HepG2 (cell line): ENCODE measurements around the gene COBLL1. TPM values are rescaled to one million over a fixed set of nuclear protein-coding genes. Genes with fewer than 3 reads are reported as not detected.
A peak's percentile ranks its signal among the peaks of the same experiment; 100 is the strongest.

Source experiments
- CBX2 ChIP-seq, 2 experiments: fragments of 200-600 bp in 1 of 2; sonication (generic); formaldehyde crosslinking in 1 of 2; IDR thresholded peaks; 2 replicates each; pipeline versions ENCODE4 v1.7.0 to v1.8.1; 2018 to 2022; ENCODE audit warnings: low read depth in 2 of 2, low read length in 1 of 2, mild to moderate bottlenecking in 1 of 2, missing genetic modification reagents in 1 of 2
- DR1 ChIP-seq: sonication (generic); formaldehyde crosslinking; IDR thresholded peaks from 2 replicates; pipeline ENCODE4 v1.8.0; 2021; ENCODE audit warnings: mild to moderate bottlenecking, missing genetic modification reagents, inconsistent platforms
- PHF5A ChIP-seq: IDR thresholded peaks from one replicate; pipeline ENCODE4 v1.6.1; 2018; ENCODE audit warnings: low read depth, missing genetic modification reagents; ENCODE audit not compliant: unreplicated experiment
- PRPF4 ChIP-seq: fragments of 200-400 bp; formaldehyde crosslinking; IDR thresholded peaks from 2 replicates; pipeline ENCODE4 v1.6.1; 2016; ENCODE audit warnings: low read length, low read depth; ENCODE audit not compliant: poor library complexity, severe bottlenecking
- RFX5 ChIP-seq: IDR thresholded peaks from 2 replicates; pipeline ENCODE4 v1.6.1; 2011; ENCODE audit warnings: low read depth, low read length, improper control_type of control experiment
- STAG1 ChIP-seq: sonication (generic); formaldehyde crosslinking; IDR thresholded peaks from 2 replicates; pipeline ENCODE4 v1.4.0; 2020; ENCODE audit warnings: missing genetic modification reagents
- SUZ12 ChIP-seq: fragments of 150-350 bp; IDR thresholded peaks from 2 replicates; pipeline ENCODE4 v1.6.1; 2014; ENCODE audit warnings: low read depth, low read length
- U2AF2 ChIP-seq: fragments of 200-400 bp; formaldehyde crosslinking; IDR thresholded peaks from 2 replicates; pipeline ENCODE4 v1.6.1; 2017; ENCODE audit warnings: low read depth, mild to moderate bottlenecking, low read length
- ZFP90 ChIP-seq: sonication (generic); formaldehyde crosslinking; IDR thresholded peaks from 2 replicates; pipeline ENCODE4 v1.8.0; 2022; ENCODE audit warnings: missing genetic modification reagents, mild to moderate bottlenecking, inconsistent platforms, borderline replicate concordance
- ZNF205 ChIP-seq: IDR thresholded peaks from 2 replicates; pipeline ENCODE4 v1.6.1; 2018; ENCODE audit warnings: missing biosample characterization, missing genetic modification reagents
- ZNF432 ChIP-seq: sonication (generic); formaldehyde crosslinking; IDR thresholded peaks from 2 replicates; pipeline ENCODE4 v1.5.0; 2020; ENCODE audit warnings: missing genetic modification reagents, mild to moderate bottlenecking, borderline replicate concordance
- ZNF558 ChIP-seq: sonication (generic); formaldehyde crosslinking; IDR thresholded peaks from 2 replicates; pipeline ENCODE4 v1.9.0; 2022; ENCODE audit warnings: mild to moderate bottlenecking, missing genetic modification reagents, borderline replicate concordance
- ZNF605 ChIP-seq: sonication (generic); formaldehyde crosslinking; IDR thresholded peaks from 2 replicates; pipeline ENCODE4 v1.8.0; 2022; ENCODE audit warnings: mild to moderate bottlenecking, missing genetic modification reagents
- ZNF674 ChIP-seq: sonication (generic); formaldehyde crosslinking; IDR thresholded peaks from 2 replicates; pipeline ENCODE4 v1.5.0; 2020; ENCODE audit warnings: low read depth, mild to moderate bottlenecking, missing genetic modification reagents
- ZNF703 ChIP-seq: sonication (generic); formaldehyde crosslinking; IDR thresholded peaks from 2 replicates; pipeline ENCODE4 v1.5.1; 2020; ENCODE audit warnings: missing genetic modification reagents, mild to moderate bottlenecking, moderate library complexity, borderline replicate concordance
- ZNF878 ChIP-seq: sonication (generic); formaldehyde crosslinking; IDR thresholded peaks from 2 replicates; pipeline ENCODE4 v1.8.1; 2023; ENCODE audit warnings: mild to moderate bottlenecking, missing genetic modification reagents, moderate library complexity
- ZNF879 ChIP-seq: sonication (generic); formaldehyde crosslinking; IDR thresholded peaks from 2 replicates; pipeline ENCODE4 v1.8.1; 2023; ENCODE audit warnings: missing genetic modification reagents
- polyA plus RNA-seq, 8 experiments: library from polyadenylated mRNA; depleted of rRNA in 3 of 8; stranded (reverse) in 7 of 8; unstranded in 1 of 8; fragments of >200 nt; fragmentation: Illumina TruSeq in 4 of 8; extraction: Trizol in 4 of 8; gene quantifications; 2 replicates each; pipeline versions ENCODE4 v1.2.1 to v1.2.3, GENCODE V29; 2011 to 2016; ENCODE audit warnings: low read depth in 4 of 8, missing spikeins in 1 of 8, mixed read lengths in 1 of 8; ENCODE audit not compliant: insufficient read depth in 1 of 8
- total RNA-seq, 5 experiments: library from RNA; depleted of rRNA; stranded (reverse); fragments of >200 nt; fragmentation: Illumina TruSeq; extraction: Trizol; gene quantifications; 2 replicates each; pipeline ENCODE4 v1.2.3, GENCODE V29; 2016; ENCODE audit warnings: low read depth in 1 of 5
- TF ChIP-seq, protein P1 (sequence below): sonication (generic); formaldehyde crosslinking; IDR thresholded peaks from one replicate; pipeline ENCODE4 v1.5.1; 2020; ENCODE audit warnings: mild to moderate bottlenecking, missing genetic modification reagents; ENCODE audit errors: not compliant biosample characterization
- TF ChIP-seq, protein P2 (sequence below), 2 experiments: IDR thresholded peaks; 2 replicates each; pipeline ENCODE4 v1.6.1; 2011 to 2012; ENCODE audit warnings: low read length in 2 of 2, borderline replicate concordance in 1 of 2, low read depth in 1 of 2, mild to moderate bottlenecking in 1 of 2, moderate library complexity in 1 of 2

The COBLL1 gene
- total and polyA plus RNA-seq, 2 of the 13 experiments (the other 11 are each of a cell fraction or from before 2014, with no cell fraction given): 32.6 to 86.8 TPM

DNA sequence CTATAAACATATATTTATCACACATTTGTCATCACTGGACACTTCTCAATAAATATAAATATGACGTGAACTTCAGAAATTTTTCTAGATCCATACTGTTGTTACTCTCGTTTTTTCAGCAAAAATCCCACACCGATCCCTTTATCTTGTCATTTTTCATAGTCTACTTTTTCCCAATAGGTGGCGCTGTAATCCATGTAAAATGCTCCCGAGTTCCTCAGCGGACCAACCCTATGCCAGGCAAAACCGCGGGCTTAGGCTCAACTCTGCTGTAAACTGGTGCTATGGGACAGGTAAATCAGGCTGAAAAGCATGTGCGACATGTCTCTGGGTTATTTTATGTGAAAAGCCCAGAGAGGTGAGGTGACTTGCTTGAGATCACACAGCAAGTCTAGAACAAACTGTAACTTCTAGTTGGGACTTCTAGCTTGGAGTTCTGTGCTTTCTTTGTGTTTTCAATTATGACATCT lies 104.0 kb downstream of the COBLL1 start (continued):
- TF ChIP-seq ZFP90 (no peak), CBX2 (IDR thresholded peaks at IDR 0.05; ENCODE audit: low read depth, low read length) (no peak), CBX2 (CRISPR knock-in tag; IDR thresholded peaks at IDR 0.05; ENCODE audit: low read depth) (no peak), RFX5 (no peak), ZNF432 (CRISPR knock-in tag) (no peak), ZNF205 (0 out of 2 replicates have a peak, but pooled peaks have one; percentile 34), ZNF878 (CRISPR knock-in tag) (no peak), STAG1 (peak; percentile 94), ZNF605 (no peak), ZNF703 (CRISPR knock-in tag) (no peak), PHF5A (CRISPR knock-in tag) (peak; percentile 73), ZNF879 (CRISPR knock-in tag) (no peak), DR1 (CRISPR knock-in tag) (no peak), PRPF4 (no peak), ZNF558 (no peak), U2AF2 (no peak), ZNF674 (CRISPR knock-in tag) (no peak), SUZ12 (no peak)
- TF ChIP-seq, protein P1, sequence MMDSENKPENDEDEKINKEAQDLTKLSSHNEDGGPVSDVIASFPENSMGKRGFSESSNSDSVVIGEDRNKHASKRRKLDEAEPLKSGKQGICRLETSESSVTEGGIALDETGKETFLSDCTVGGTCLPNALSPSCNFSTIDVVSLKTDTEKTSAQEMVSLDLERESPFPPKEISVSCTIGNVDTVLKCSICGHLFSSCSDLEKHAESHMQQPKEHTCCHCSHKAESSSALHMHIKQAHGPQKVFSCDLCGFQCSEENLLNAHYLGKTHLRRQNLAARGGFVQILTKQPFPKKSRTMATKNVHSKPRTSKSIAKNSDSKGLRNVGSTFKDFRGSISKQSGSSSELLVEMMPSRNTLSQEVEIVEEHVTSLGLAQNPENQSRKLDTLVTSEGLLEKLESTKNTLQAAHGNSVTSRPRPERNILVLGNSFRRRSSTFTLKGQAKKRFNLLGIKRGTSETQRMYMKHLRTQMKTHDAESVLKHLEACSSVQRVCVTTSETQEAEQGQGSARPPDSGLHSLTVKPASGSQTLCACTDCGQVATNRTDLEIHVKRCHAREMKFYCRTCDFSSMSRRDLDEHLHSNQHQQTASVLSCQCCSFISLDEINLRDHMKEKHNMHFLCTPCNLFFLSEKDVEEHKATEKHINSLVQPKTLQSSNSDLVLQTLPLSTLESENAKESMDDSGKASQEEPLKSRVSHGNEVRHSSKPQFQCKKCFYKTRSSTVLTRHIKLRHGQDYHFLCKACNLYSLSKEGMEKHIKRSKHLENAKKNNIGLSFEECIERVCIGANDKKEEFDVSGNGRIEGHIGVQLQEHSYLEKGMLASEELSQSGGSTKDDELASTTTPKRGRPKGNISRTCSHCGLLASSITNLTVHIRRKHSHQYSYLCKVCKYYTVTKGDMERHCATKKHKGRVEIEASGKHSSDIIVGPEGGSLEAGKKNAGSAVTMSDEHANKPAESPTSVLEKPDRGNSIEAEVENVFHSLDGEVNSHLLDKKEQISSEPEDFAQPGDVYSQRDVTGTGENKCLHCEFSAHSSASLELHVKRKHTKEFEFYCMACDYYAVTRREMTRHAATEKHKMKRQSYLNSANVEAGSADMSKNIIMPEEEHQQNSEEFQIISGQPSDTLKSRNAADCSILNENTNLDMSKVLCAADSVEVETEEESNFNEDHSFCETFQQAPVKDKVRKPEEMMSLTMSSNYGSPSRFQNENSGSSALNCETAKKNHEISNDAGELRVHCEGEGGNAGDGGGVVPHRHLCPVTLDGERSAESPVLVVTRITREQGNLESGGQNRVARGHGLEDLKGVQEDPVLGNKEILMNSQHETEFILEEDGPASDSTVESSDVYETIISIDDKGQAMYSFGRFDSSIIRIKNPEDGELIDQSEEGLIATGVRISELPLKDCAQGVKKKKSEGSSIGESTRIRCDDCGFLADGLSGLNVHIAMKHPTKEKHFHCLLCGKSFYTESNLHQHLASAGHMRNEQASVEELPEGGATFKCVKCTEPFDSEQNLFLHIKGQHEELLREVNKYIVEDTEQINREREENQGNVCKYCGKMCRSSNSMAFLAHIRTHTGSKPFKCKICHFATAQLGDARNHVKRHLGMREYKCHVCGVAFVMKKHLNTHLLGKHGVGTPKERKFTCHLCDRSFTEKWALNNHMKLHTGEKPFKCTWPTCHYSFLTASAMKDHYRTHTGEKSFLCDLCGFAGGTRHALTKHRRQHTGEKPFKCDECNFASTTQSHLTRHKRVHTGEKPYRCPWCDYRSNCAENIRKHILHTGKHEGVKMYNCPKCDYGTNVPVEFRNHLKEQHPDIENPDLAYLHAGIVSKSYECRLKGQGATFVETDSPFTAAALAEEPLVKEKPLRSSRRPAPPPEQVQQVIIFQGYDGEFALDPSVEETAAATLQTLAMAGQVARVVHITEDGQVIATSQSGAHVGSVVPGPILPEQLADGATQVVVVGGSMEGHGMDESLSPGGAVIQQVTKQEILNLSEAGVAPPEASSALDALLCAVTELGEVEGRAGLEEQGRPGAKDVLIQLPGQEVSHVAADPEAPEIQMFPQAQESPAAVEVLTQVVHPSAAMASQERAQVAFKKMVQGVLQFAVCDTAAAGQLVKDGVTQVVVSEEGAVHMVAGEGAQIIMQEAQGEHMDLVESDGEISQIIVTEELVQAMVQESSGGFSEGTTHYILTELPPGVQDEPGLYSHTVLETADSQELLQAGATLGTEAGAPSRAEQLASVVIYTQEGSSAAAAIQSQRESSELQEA (CRISPR knock-in tag): no peak
- TF ChIP-seq, protein P2, sequence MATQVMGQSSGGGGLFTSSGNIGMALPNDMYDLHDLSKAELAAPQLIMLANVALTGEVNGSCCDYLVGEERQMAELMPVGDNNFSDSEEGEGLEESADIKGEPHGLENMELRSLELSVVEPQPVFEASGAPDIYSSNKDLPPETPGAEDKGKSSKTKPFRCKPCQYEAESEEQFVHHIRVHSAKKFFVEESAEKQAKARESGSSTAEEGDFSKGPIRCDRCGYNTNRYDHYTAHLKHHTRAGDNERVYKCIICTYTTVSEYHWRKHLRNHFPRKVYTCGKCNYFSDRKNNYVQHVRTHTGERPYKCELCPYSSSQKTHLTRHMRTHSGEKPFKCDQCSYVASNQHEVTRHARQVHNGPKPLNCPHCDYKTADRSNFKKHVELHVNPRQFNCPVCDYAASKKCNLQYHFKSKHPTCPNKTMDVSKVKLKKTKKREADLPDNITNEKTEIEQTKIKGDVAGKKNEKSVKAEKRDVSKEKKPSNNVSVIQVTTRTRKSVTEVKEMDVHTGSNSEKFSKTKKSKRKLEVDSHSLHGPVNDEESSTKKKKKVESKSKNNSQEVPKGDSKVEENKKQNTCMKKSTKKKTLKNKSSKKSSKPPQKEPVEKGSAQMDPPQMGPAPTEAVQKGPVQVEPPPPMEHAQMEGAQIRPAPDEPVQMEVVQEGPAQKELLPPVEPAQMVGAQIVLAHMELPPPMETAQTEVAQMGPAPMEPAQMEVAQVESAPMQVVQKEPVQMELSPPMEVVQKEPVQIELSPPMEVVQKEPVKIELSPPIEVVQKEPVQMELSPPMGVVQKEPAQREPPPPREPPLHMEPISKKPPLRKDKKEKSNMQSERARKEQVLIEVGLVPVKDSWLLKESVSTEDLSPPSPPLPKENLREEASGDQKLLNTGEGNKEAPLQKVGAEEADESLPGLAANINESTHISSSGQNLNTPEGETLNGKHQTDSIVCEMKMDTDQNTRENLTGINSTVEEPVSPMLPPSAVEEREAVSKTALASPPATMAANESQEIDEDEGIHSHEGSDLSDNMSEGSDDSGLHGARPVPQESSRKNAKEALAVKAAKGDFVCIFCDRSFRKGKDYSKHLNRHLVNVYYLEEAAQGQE (IDR thresholded peaks at IDR 0.05; ENCODE audit: borderline replicate concordance in 1 of 2, low read depth in 1 of 2, low read length in 2 of 2): no peak
